Panc1 (cell line): ENCODE measurements around the gene CSNK1E. TPM values are rescaled to one million over a fixed set of nuclear protein-coding genes. Genes with fewer than 3 reads are reported as not detected.

Experiments used
- ATAC-seq: fragments of 200-7000 bp; cut with Tn5 transposase; 2 replicates; pipeline ENCODE4 v1.9.1; 2020; ENCODE audit warnings: mild to moderate bottlenecking, moderate library complexity
- BruUV-seq: library from RNA; stranded (reverse); fragments of 400-500 nt; replicated peaks from 2 replicates; lab custom pipeline; 2021; lab: Mats Ljungman, UMichigan
- CTCF ChIA-PET: fragments of 300-600 bp; sonication (Branson Sonifier 250); formaldehyde crosslinking; loops from one replicate; lab custom pipeline; 2022; ENCODE audit warnings: antibody characterized with exemption; lab: Charles Lee
- POLR2A ChIA-PET: fragments of 300-600 bp; sonication (Branson Sonifier 250); formaldehyde crosslinking; loops from one replicate; lab custom pipeline; 2022; ENCODE audit warnings: antibody characterized with exemption; lab: Charles Lee
- DNase-seq: peaks from one replicate; pipeline ENCODE4 v3.0.0-alpha.2; 2010; ENCODE audit warnings: low read depth, low spot score
- H3K27ac ChIP-seq: 2 replicates; pipeline ENCODE4 v1.5.1; 2011; ENCODE audit warnings: mild to moderate bottlenecking, low read length, inconsistent platforms
- H3K27me3 ChIP-seq: fragments of 200-500 bp; sonication (Bioruptor generic); 2 replicates; pipeline ENCODE4 v1.6.0; 2014; ENCODE audit warnings: low read length, inconsistent platforms; ENCODE audit not compliant: control insufficient read depth, insufficient read depth
- H3K36me3 ChIP-seq: fragments of 200-500 bp; sonication (Bioruptor generic); 2 replicates; pipeline ENCODE4 v1.5.1; 2014; ENCODE audit warnings: inconsistent platforms, mild to moderate bottlenecking, low read length, moderate library complexity; ENCODE audit not compliant: control insufficient read depth, insufficient read depth
- H3K4me1 ChIP-seq: 2 replicates; pipeline ENCODE4 v1.5.1; 2011; ENCODE audit warnings: inconsistent platforms, mild to moderate bottlenecking, low read length, moderate library complexity; ENCODE audit not compliant: control insufficient read depth, insufficient read depth
- H3K4me3 ChIP-seq, 2 experiments: 2 replicates each; pipeline ENCODE4 v1.5.1; 2011 to 2012; ENCODE audit warnings: low read depth in 2 of 2, low read length in 2 of 2, mild to moderate bottlenecking in 2 of 2, inconsistent platforms in 1 of 2, moderate library complexity in 1 of 2
- H3K9me3 ChIP-seq: fragments of 200-500 bp; sonication (Bioruptor generic); 2 replicates; pipeline ENCODE4 v1.5.1; 2014; ENCODE audit warnings: low read depth, mild to moderate bottlenecking, inconsistent platforms, low read length, moderate library complexity; ENCODE audit not compliant: control insufficient read depth, insufficient read depth
- CTCF ChIP-seq: fragments of 450-650 bp; IDR thresholded peaks from 2 replicates; pipeline ENCODE4 v1.5.1; 2017; ENCODE audit warnings: mild to moderate bottlenecking
- POLR2AphosphoS5 ChIP-seq: IDR thresholded peaks from 2 replicates; pipeline ENCODE4 v1.6.1; 2012; ENCODE audit warnings: mild to moderate bottlenecking, low read depth, low read length, moderate library complexity
- REST ChIP-seq, 2 experiments: IDR thresholded peaks; 2 replicates each; pipeline ENCODE4 v1.6.1; 2011 to 2012; ENCODE audit warnings: low read depth in 2 of 2, control low read depth in 1 of 2, low read length in 1 of 2, mild to moderate bottlenecking in 1 of 2, moderate library complexity in 1 of 2; ENCODE audit not compliant: insufficient read depth in 1 of 2
- SIN3A ChIP-seq: IDR thresholded peaks from 2 replicates; pipeline ENCODE4 v1.6.1; 2012; ENCODE audit warnings: low read depth, mild to moderate bottlenecking, low read length, moderate library complexity, borderline replicate concordance; ENCODE audit not compliant: insufficient read depth
- TCF7L2 ChIP-seq: IDR thresholded peaks from 2 replicates; pipeline ENCODE4 v1.6.1; 2011; ENCODE audit warnings: mild to moderate bottlenecking, low read depth, low read length, inconsistent platforms
- in situ Hi-C: cut with HindIII; loops from 2 replicates; pipeline ENCODE4 v1.10.0; 2016; ENCODE audit warnings: low sequenced_read_pairs, low pct_unique_long_range_greater_than_20kb
- intact Hi-C: fragments of 100-400 bp; cut with micrococcal nuclease; formaldehyde crosslinking; loops from one replicate; pipeline ENCODE4 v1.10.0; 2022; ENCODE audit not compliant: unreplicated experiment
- total RNA-seq: library from RNA; stranded (reverse); gene quantifications from one replicate; pipeline ENCODE4 v1.2.1, GENCODE V29; 2021; ENCODE audit not compliant: unreplicated experiment

The CSNK1E gene
- total RNA-seq, 1 experiment from 2014 or later: 115 TPM

GRCh38 chr22:38299770-38300102 is 17.5 kb downstream of the CSNK1E start:
- in situ Hi-C loops: no loop called here
- no peaks in the 10 kb centered on the region for H3K9me3 ChIP-seq
- ATAC-seq (no peak), DNase-seq (no peak)
- no TSS peak for BruUV-seq
- H3K27me3 ChIP-seq: no peaks in the 10 kb centered on the region
- no peaks in the 10 kb centered on the region for H3K36me3 ChIP-seq
- H3K27ac ChIP-seq: no peak overlapping the region
- CTCF ChIA-PET: no interaction called here
- intact Hi-C loops: no loop called here
- H3K4me1 ChIP-seq: no peaks in the 10 kb centered on the region
- no peak overlapping the region for H3K4me3 ChIP-seq
- no peak for TF ChIP-seq TCF7L2
- POLR2A ChIA-PET: no interaction called here

GRCh38 chr22:38298312-38299005 is 18.8 kb downstream of the CSNK1E start:
- no TSS peak for BruUV-seq
- in situ Hi-C loops: no loop called here
- Histone ChIP-seq H3K4me3 (no peak overlapping the region), H3K27ac (no peak overlapping the region), H3K4me1 (no peaks in the 10 kb centered on the region), H3K9me3 (no peaks in the 10 kb centered on the region), H3K36me3 (no peaks in the 10 kb centered on the region), H3K27me3 (no peaks in the 10 kb centered on the region)
- DNase-seq (no peak), ATAC-seq (0 out of 2 replicates have a peak, but pooled peaks have one; percentile 39)
- TF ChIP-seq CTCF (no peak), REST (IDR thresholded peaks at IDR 0.05; ENCODE audit: insufficient read depth in 1 of 2, low read depth in 2 of 2, low read length in 1 of 2) (no peak), TCF7L2 (no peak), SIN3A (no peak), POLR2AphosphoS5 (no peak)
- CTCF ChIA-PET: no interaction called here
- POLR2A ChIA-PET: no interaction called here
- intact Hi-C loops: no loop called here

- TF ChIP-seq SIN3A (no peak), TCF7L2 (no peak), CTCF (no peak), REST (IDR thresholded peaks at IDR 0.05; ENCODE audit: insufficient read depth in 1 of 2, low read depth in 2 of 2, low read length in 1 of 2) (no peak), POLR2AphosphoS5 (no peak)
- no peak for ATAC-seq
- intact Hi-C loops: no loop called here
- ChIA-PET CTCF (no interaction called here), POLR2A (no interaction called here)
- Histone ChIP-seq H3K9me3 (no peaks in the 10 kb centered on the region), H3K27ac (no peak overlapping the region), H3K36me3 (no peaks in the 10 kb centered on the region), H3K27me3 (no peaks in the 10 kb centered on the region), H3K4me3 (no peak overlapping the region), H3K4me1 (no peaks in the 10 kb centered on the region)
- in situ Hi-C loops: no loop called here
- no peak for DNase-seq
- BruUV-seq: no TSS peak
These were observed 20.9 kb downstream of the CSNK1E start for GRCh38 chr22:38296372-38296771.
